HG02798 (cell line): ENCODE data around the gene ELFN1.

Experiments
- ATAC-seq: cut with Tn5 transposase; IDR thresholded peaks from one replicate; pipeline ENCODE4 v1.9.1; 2021; ENCODE audit warnings: mild to moderate bottlenecking; ENCODE audit not compliant: unreplicated experiment, poor library complexity

Gene ELFN1

GRCh38 chr7:1669954-1670893 lies at the start of gene ELFN1:
Gene ELFN1 (plus strand): TSS chr7:1670277. CDS start chr7:1744597, 74,320 bp downstream.
- ATAC-seq = no peak

- no peak for ATAC-seq
Observed at GRCh38 chr7:1620835-1621234, 49.2 kb upstream of the ELFN1 start.

- no peak for ATAC-seq
Observed at GRCh38 chr7:1621718-1622117, 48.4 kb upstream of the ELFN1 start.

GRCh38 chr7:1622441-1622840 lies 47.6 kb upstream of the ELFN1 start:
- no peak for ATAC-seq

- ATAC-seq = no peak
Observed at GRCh38 chr7:1623810-1624209, 46.3 kb upstream of the ELFN1 start.

- ATAC-seq = no peak
Observed at GRCh38 chr7:1624999-1625927, 44.8 kb upstream of the ELFN1 start.

- ATAC-seq = no peak
Observed at GRCh38 chr7:1626769-1627168, 43.3 kb upstream of the ELFN1 start.

- ATAC-seq = no peak
Observed at GRCh38 chr7:1630700-1631336, 39.3 kb upstream of the ELFN1 start.

- no peak for ATAC-seq
Observed at GRCh38 chr7:1631678-1632077, 38.4 kb upstream of the ELFN1 start.

GRCh38 chr7:1632506-1632905 lies 37.6 kb upstream of the ELFN1 start:
- ATAC-seq = no peak

- ATAC-seq = no peak
Observed at GRCh38 chr7:1632916-1633785, 36.9 kb upstream of the ELFN1 start.

- ATAC-seq = no peak
Observed at GRCh38 chr7:1635401-1635800, 34.7 kb upstream of the ELFN1 start.

- no peak for ATAC-seq
Observed at GRCh38 chr7:1637155-1637554, 32.9 kb upstream of the ELFN1 start.

- no peak for ATAC-seq
Observed at GRCh38 chr7:1638215-1638661, 31.8 kb upstream of the ELFN1 start.

- no peak for ATAC-seq
Observed at GRCh38 chr7:1639071-1639470, 31.0 kb upstream of the ELFN1 start.

GRCh38 chr7:1639532-1640175 lies 30.4 kb upstream of the ELFN1 start:
- no peak for ATAC-seq

GRCh38 chr7:1640376-1641172 lies 29.5 kb upstream of the ELFN1 start:
- no peak for ATAC-seq

GRCh38 chr7:1641173-1641572 lies 28.9 kb upstream of the ELFN1 start:
- ATAC-seq = no peak
